ENCODE results near the gene MADCAM1.

DNA sequence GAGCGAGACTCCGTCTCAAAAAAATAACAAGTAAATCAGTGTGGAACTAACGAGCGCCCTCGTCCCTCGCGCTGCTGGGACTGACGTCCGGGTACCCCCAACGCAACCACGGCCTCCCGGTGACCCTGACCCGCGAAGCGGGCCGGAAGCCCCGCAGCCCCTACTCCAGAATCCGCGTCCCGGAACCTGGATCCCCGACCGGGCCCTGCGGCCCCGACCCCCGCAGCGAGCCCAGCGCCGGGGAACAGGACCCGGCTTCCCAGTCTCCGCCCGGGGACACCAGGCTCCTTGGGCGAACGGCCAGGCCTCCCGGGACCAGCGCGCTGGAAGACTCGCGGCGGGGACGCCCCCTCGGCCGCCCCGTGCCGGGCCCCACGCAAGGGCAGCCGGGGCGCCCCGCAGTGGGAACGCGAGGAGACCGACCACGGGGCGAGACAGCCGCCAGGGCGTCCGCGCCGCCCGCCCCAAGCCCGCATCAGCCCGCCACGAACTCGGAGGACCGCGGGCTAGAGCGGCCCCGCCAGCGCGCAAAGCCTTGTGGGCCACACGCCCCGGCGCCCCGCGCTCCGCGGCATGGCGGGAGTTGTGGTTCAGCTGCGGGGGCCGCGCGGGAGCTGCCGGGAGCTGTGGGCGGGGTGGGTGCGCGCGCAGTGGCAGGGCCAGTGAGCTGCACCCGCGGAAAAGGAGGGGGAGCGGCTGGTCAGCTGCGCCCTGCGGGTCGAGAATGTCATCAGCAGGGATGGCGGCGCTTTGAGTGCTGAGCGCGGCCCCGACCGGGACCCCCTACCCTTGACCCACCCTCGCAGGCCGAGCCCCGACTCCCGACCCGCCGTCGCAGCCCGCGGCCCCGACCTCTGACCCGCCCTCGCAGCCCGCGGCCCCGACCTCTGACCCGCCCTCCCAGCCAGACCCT, 7.5 kb upstream of the MADCAM1 start:
- no peak for TF ChIP-seq EZH2phosphoT487 (IDR thresholded peaks at IDR 0.05; ENCODE audit: borderline replicate concordance, low read depth, low read length)
- TF ChIP-seq, protein P1, sequence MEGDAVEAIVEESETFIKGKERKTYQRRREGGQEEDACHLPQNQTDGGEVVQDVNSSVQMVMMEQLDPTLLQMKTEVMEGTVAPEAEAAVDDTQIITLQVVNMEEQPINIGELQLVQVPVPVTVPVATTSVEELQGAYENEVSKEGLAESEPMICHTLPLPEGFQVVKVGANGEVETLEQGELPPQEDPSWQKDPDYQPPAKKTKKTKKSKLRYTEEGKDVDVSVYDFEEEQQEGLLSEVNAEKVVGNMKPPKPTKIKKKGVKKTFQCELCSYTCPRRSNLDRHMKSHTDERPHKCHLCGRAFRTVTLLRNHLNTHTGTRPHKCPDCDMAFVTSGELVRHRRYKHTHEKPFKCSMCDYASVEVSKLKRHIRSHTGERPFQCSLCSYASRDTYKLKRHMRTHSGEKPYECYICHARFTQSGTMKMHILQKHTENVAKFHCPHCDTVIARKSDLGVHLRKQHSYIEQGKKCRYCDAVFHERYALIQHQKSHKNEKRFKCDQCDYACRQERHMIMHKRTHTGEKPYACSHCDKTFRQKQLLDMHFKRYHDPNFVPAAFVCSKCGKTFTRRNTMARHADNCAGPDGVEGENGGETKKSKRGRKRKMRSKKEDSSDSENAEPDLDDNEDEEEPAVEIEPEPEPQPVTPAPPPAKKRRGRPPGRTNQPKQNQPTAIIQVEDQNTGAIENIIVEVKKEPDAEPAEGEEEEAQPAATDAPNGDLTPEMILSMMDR (conservative IDR thresholded peaks at IDR 0.05; ENCODE audit: low read length), result peak; percentile 28; the same call in 1 of the 2 replicates

Measured in OCI-LY7 (cell line).